ENCODE data around the gene C17orf114.
"Not testable (repeated sequence)": the region's sequence is repeated elsewhere in the genome, so short reads cannot be mapped to it uniquely, and the experiment has no call there.

Gene C17orf114

DNA sequence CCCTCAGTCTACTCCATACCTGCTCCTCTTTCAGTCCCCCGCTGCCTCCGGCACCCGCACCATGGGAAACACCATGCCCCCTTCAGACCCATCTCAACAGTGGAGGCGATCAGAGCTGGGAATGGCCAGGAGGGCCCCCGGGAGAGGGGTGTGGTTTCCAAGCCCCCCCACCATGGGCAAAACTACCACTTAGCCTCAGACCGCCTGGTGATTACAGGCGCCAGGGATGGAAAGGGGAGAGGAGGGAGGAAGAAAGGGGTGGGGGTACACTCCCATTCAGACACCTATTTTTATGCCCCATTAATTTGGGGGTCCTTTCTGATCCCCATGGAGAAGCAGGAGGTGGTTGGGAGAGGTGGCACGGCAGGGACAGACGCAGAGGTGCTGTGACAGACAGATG, at the start of gene C17orf114:
C17orf114 (minus strand) TSS at position 101 of the 400 bp plus-strand sequence.
- DNase-seq = no peak

DNA sequence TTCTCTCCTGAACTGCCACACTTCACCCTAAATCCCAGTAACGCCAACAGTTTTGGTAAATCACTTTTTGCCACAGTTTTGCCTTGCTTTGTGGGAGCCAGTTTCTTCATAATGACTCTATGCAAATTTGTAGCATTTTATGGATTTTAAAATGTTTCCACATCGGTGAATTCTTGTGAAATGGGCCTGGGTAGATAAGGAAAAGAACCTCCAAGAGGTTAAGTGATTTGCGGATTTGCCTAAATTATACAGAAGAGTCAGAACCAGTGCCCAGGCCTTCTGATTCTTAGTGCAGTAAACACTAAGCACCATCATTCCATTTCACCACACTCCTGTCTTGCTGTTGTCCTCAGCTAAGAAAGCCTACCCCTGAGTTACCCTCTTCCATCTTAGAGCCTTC, 49.0 kb upstream of the C17orf114 start:
- no peak for DNase-seq

DNA sequence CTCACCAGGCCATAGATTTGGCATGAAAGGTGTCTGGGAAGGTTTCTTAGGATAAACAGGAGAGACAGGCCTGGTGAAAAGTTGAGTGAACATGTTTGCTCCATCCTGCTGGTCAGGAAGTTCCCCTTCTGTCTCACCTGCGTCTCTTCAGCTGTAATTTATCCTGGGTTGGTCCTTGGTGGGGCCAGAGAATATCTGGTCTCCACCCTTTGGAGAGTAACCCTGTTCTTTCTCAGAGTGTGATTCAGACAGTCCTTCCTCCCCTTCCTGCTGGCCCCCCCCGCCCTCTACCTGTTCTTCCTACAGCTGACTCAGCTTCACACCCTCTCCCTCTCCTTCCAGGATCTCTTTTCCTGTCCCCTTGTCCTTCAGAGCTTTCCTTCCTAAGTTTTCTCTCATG, 48.1 kb upstream of the C17orf114 start:
- DNase-seq = no peak

DNA sequence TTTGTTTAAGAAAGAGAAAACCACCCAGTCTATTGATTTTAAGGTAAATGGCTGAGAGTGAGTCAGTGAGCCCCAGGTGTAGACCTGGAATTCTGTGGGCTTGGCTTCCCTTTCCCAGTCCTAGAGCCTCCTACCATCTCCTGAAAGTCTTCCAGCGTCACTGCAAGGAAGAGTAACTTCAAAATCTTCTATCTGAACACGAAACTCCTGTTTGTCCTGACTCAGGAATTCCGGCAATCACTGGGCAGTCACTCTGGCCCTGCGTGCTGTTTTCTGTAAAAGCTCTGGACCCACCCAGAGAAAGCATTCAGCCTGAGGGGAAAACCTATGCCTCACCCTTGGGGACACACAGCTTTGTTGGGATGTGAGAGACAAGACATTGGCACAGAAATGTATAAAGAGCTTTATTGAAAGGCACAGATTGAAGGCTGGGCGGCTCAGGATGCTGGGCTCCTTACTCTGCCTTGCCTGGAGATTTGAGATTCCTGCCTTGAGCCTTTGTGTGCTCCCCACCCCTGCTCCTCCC, 46.9 kb upstream of the C17orf114 start:
- DNase-seq = no peak

DNA sequence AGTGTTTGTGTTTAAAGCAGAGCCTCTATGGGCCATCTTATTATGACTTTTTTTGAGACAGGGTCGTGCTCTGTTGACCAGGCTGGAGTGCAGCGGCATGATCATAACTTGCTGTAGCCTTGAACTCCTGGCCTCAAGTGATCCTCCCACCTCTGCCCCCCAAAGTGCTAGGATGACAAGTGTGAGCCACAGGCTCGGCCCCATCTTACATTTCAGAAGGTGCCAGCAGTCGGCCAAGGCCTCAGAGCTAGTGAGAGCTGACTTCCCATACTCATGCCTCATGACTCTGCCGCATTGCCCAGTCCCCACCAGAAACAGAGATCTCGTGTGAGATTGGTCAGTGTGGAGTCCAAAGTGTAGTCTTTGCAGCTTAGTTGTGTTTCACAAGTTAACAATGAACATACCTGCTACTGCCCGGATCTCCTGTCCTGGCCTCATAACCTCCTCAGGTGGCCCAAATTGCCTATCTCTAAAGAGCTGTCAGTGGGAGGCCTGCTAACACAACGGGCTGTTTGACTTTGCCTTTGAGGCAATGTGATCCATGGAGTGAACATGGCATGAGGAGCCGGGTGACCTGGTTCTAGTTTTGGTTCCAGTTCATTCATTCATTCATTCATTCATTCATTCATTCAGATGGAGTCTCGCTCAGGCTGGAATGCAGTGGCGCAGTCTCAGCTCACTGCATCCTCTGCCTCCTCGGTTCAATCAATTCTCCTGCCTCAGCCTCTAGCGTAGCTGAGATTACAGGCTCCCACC, 44.7 kb upstream of the C17orf114 start:
- no peak for DNase-seq

GRCh38 chr17:4845118-4845517, 43.0 kb upstream of the C17orf114 start:
- no peak for DNase-seq

- no peak for DNase-seq
Measured at GRCh38 chr17:4843321-4844000, 41.3 kb upstream of the C17orf114 start.

DNA sequence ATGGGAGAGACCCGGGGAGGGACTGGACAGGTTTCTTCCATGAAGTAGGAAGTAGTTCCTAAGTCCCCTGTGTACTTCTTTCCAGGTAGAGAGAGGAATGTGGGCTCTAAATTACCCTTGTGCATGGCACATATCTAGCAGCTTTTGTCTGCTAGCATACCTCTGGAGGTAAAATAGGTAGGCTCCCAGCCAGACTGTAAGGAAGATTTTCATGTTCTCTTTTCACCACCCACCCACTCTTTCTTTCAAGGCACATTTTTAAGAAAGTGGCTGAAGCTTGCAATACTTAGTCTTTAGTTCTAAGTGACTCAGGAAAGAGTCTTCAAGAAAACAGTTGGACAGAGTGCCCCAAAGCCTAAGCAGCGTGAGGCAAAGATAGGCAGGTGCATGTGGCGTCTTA, 40.2 kb upstream of the C17orf114 start:
- no peak for DNase-seq

DNA sequence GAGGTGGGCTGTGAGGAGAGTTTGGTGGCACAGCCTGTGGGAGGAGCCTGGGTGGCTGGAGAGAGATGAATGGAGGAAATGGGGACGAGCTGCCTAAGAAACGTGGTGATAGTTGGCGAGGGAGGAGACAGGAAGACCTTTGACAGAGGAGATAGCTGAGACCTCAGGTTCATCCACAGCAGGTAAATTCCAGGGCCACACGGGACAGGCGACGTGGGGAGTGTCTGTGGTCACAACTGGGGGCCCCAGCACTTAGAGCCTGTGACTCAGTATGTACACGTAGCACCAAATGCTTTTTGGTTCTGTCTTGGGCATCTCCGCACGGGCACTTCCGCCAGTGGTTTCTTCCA, 38.7 kb upstream of the C17orf114 start:
- no peak for DNase-seq

DNA sequence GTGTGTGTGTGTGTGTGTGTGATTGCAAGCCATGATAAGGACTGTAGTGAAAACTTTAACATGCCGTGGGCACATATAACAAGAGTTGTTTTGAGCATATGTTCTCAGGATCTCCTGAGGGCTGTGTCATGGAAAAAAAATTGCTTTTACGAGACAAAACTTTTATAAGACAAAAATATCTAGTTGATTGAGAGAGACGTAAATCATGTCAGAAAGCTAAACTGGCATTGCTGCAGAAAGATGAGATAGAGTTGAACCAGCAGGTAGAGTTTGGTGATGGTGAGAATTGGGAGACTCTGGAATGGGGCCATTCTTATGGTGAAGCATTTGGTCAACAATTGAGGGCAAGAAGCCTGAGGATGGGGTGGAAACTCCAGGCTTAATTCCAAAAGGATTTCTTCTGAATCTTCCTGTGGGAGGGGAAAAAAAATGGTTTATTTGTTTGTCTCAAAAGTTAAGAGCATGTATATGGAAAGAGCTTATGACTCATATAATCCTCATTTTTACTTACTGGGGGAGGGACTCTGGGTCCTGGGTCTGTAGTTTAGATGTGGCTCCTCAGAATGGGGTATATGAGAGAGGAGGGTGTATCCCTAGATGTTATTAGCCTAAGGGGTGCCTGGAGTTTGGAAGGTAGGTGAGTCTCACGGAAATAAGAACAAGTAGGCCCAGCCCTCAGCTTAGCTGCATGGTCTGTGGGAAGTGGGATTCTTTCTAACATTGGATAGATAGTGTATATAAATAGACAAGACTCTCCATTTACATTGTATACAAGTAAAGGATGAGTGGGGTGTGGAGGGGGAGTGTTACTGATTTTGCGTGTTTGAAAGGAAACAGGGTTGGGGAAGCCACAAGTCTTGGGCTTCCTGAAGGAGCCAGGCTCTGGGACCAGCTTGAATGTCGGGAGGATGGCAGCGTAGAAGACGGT, 38.1 kb upstream of the C17orf114 start:
- DNase-seq = no peak

- DNase-seq = no peak
Measured at GRCh38 chr17:4839221-4839620, 37.1 kb upstream of the C17orf114 start.

GRCh38 chr17:4838309-4838785, 36.2 kb upstream of the C17orf114 start:
- DNase-seq = no peak

DNA sequence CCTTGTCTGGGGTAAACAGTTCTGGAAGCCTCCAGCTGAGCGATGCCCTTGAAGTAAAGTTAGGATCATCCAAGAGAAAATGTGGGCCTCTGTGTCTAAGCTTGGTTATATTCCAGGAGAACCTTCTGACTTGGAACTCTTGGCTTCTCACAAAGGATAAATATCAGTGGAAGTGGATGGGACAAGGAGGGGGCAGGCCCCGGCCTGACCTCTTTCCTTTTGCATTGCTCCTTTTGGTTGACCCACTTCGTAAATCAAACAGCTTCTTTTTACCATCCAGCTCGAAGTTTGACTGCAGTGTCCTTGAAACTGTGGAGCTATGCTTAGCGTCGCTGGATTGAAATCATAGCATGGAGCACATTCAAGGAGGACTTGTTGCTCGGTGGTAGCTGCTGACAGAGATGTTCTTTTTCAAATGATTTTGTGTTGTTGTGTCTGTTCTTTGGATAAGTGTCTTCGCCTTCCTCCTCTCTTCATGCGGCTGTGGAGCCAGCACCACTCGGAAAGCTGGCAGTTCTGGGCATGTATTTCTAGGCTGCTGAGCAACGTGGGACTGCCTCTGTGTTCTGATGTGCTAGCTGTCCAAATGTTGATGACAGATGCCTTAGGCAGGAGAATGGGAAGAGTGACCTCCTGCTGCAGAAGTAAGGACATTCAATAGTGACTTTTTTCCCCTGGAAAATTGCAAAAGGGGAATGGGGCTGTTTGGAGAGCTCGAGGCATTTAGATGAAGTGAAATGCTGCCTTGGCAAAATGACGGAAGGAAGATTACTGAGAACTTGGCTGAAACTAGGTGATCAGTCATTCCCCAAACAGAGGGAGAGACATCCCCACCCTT, 35.6 kb upstream of the C17orf114 start:
- no peak for DNase-seq

DNA sequence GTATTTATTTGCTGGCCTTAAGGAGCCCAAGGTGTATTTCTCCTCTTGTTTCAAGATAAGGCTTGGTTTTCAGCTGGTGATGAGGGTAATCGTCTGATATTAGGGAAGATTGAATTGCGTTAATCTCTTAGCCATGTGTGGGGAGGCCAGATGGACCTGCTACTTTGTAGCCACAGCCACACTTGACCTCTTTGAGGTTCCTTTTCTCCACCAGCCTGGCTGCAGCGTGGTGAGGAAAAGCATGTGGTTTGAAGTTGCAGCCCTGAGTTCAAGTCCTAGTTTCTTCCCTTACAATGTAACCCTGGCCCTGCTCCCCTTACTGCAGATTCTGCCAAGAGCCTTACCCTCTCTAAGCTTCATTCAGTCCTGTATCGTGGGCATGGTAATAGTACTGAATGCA, 34.1 kb upstream of the C17orf114 start:
- no peak for DNase-seq

DNA sequence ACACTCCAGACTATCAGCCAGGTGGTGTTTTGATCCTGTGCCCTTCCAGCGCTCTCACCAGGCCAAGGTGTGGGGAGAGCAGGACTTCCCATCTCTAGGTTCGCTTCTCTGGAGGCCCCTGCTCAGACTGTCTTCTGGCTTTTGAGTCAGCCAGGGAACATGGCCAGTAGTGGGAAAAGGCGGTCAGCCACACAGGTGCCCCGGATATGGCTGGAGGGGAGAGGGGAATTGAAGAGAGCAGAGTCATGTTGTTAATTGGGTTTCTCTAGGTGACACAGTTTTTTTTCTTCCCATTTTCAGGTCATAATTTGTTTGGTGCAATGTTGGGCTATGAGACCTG, 32.5 kb upstream of the C17orf114 start:
- no peak for DNase-seq

GRCh38 chr17:4833941-4834680, 32.0 kb upstream of the C17orf114 start:
- no peak for DNase-seq

DNA sequence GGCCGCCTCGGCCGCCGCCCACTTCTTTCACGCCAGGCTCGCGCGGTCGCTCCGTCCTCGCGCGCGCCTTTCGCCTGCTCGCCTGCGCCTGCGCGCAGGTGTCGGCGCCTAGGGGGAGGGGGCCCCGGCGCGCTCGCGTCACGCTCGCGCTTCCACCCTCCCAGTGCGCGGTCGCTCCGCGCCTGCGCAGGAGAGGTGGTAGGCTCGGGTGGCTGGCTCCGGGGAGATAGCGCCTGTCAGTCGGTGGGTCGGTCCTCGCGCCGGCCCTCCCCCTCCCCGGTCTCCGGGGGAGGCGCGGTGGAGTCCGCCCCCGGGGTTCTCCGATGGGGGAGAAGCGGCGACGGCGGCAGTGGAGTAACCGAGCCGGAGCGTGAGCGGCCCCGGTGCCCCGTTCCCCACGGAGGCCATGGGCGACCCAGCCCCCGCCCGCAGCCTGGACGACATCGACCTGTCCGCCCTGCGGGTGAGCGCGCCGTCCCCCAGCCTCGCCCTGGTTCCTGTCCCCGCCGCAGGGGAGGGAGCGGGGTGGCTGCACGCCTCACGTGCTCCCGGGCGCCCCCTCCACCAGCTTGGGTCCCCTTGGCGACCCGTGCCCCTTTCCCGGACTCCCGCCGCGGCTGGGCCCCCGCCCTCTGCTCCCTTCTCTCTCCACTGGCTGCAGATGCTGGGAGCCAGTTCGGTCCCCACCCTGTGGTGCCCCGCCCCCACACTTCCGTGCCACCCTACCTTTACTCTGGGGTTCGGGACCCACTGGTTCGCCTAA, 31.2 kb upstream of the C17orf114 start, which contains the start of gene MINK1:
MINK1 (plus strand) TSS at position 163 of the 763 bp plus-strand sequence; CDS start at position 407, 244 bp downstream.
- peak; percentile 79 to 86 for DNase-seq

DNA sequence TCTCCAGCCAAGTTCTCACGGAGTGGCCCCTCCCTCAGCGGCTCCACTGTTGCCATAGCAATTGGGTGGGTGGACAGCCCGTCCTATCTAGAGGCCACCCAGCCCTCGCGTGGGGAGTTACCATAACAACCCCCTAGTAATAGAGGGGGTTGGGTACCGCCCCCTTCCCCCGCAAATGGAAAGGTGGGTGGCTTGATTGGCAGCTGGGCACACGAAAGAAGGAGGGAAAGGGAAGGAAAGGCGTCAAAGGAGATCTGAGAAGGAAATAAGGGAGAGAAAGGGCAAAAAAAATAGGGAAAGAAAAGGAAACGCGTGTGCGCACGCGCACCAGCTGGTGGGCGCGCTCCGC, 30.7 kb upstream of the C17orf114 start:
- not testable (repeated sequence) for DNase-seq

DNA sequence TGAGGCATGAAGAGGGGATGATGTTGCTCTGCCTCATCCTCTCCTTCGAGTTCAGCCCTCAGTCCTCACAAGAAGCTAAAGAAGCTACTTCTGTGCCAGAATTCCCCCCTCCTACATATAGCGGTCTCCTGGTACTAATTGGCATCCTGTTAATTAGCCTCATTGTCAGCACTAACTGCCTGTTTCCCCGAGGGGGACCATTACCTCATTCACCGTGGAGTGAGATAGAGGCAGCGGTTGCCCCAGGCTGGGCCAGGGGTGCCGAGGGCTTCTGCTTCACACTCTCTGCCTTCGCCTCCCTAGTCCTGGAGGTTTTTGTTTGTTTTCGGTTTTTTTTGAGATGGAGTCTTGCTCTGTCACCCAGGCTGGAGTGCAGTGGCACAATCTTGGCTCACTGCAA, 25.3 kb upstream of the C17orf114 start:
- no peak for DNase-seq

GRCh38 chr17:4823373-4824089, 21.4 kb upstream of the C17orf114 start:
- DNase-seq = no peak
